IPS-NIHi7 (cell line): ENCODE measurements around the gene CELSR1.

Source experiments
- DNase-seq: peaks from one replicate; pipeline ENCODE4 v3.0.0; 2012; ENCODE audit warnings: mixed read lengths; ENCODE audit errors: extremely low spot score

Gene CELSR1

DNA sequence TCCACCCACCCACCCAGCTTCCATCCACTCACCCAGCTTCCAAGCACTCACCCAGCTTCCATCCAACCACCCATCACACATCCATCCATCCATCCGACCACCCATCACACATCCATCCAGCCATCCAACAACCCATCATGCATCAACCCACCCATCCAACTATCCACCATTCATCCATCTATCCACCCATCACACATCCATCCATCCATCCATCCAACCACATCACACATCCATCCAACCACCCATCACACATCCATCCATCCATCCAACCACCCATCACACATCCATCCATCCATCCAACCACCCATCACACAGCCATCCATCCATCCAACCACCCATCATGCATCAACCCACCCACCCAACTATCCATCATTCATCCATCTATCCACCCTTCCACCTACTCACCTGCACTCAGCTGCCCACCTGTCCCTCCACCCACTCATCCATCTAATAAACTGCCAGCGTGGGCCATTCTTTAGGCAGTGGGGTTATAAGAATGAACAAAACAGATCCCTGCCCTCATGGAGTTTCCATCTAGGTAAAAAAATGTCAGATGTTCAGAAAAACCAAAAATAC, 88.2 kb downstream of the CELSR1 start:
- no peak for DNase-seq

DNA sequence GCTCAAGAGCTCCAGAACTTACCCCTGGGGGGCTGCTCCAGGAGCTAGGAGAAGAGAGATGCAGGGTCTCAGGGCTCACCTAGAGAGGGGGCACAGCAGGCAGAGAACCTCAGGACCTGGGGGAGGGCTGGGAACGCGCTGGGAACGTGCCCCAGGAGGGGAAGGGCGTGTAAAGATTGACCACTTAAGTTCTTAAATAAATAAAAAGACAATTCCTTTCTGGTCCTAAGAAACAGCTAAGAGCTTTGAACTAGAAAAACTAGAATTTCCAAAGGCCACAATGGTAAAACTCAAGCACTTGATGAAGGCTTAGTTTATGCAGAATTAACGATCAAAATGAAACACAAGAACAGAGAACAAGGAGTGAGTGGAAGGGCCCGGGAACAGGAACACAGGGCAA, 89.1 kb downstream of the CELSR1 start:
- DNase-seq = no peak

DNA sequence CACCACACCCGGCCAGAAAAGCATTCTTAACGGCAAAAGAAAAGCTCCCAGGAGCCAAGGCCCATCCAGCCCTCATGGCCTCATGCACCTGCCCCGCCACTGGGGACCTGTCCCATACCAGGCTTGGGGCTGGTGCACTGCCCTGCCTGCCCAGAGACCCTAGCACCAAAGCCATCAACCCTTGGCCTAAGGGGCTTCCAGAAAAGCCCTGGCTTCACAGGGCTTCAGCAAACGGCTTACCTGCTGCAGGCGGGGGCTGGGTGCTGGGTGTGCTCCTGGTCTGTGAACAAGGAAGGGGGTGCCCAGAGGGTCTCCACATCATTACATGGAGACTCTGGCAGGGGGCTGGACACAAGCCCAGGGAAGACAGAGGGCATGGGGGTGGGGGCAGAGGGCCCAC, 89.5 kb downstream of the CELSR1 start:
- DNase-seq = no peak

DNA sequence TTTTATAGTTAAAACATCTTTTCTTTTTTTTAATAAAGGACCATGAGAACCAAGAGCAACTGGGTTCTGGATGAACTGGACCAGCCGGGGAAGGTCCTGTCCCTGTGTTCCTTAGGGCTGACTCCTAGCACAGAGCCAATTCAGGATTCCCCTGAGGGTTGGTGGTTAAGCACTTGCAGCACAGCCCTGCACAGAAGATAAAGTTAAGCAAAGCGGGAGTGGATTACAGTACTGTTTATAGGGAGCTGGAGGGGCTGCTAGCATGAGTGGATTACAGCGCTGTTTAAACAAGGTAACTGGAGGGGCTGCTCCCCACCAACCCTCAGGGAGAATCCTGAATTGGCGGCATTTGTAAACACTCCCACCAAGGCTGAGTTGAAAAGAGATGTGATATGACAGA, 90.6 kb downstream of the CELSR1 start:
- DNase-seq = no peak

DNA sequence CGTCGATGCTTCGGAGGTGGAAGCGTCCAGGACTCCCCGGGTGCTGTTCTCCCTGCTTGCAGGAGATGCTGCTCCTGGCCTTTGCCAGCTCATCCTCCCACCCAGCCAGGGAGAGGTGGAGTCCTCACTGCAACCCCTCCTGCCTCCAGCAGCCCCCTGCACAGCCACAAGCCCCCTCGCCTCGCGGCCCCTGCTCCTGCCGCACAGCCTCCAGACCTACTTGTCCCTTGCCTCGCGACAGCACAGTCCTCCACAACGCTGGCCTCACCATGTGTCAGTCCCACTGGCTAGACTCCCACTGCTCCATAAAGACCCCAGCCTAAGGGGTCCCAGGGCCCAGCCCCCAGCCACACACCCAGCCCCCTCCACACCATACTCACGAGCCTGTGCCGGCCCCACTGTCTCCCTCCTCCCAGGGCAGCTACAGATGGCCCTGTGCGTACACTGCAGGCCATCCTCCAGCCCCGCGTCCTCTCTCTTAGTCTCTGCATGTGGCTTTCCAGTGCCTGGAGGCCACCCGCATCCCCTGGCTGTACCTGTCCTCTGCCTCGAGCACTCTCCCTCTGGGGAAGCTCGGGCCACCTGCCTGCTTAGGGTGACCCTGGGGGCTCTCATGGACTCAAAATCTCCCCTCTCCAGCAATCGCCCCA, 91.5 kb downstream of the CELSR1 start:
- no peak for DNase-seq

DNA sequence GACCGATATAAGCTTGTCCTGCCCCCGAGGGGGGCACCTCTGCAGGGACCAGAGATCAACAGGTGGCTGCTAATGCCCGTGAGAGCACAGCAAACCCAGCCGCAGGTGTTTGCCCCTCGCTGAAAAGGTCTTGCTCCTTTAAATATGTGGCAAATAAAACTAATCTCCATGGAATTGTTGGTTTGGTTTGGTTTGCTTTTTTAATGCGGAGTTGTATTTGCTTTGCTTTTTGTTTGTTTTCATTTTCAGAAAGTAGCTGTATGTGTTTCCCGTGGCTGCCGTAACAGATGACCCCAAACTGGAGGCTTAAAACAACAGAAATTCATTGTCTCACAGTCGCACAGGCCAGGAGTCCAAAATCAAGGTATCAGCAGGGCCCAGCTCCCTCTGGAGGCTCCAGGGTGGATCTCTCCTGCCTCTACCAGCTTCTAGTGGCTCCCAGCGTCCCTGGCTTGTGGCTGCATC, 93.0 kb downstream of the CELSR1 start:
- DNase-seq = no peak

DNA sequence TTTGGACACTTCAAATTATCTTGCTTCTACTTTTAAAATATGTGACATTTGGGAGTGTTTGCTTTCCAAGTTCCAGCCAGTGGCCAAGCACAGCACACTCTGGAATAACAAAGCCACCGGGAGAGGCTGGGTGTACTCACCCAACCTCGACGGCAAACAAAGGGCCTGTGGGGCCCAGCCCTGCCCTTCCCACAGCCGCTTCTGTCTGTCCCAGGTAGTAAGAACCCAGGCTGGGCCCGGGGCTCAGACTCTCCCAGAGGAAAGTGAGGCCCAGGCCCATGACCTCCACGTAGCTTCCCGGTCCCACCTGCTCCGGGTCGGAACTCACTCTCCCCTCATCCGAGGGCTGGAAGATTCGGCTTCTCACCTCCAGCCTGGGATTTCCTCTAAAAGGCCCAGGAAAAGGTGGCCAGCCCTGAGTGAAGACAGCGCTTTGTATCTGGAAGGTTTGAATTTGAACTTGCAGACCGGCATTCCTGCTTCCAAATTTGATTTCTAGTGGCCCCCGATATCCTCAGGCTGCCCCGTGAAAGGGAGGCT, 93.5 kb downstream of the CELSR1 start:
- no peak for DNase-seq

DNA sequence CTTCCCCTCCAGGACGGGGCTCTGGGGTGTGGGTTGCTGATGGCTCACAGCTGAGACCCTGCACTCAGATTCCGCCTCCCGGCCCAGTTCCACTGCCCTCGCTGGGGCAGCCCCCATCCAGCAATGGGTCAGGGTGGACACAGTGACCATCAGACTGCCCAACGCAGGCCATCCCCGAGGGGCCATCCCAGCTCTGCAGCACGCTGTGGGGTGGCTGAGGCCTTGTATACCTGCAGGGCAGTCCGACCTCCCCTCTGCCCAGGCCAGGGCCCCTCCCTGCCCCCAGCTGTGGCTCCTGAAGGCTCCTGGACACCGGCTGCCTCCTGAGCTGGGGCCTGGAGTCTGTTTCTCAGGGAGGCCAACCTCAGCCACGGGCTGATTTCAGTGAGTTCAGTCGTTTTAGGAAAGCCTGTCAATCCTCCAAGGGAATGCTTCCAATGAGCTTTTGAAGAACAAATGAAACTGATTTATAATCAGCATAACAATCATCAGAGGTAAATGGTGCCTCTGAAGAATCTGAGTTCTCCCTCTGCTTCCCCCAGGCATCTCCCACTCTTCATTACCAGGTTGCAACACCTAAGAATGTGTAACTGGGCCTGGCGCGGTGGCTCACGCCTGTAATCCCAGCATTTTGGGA, 95.1 kb downstream of the CELSR1 start:
- DNase-seq = no peak

DNA sequence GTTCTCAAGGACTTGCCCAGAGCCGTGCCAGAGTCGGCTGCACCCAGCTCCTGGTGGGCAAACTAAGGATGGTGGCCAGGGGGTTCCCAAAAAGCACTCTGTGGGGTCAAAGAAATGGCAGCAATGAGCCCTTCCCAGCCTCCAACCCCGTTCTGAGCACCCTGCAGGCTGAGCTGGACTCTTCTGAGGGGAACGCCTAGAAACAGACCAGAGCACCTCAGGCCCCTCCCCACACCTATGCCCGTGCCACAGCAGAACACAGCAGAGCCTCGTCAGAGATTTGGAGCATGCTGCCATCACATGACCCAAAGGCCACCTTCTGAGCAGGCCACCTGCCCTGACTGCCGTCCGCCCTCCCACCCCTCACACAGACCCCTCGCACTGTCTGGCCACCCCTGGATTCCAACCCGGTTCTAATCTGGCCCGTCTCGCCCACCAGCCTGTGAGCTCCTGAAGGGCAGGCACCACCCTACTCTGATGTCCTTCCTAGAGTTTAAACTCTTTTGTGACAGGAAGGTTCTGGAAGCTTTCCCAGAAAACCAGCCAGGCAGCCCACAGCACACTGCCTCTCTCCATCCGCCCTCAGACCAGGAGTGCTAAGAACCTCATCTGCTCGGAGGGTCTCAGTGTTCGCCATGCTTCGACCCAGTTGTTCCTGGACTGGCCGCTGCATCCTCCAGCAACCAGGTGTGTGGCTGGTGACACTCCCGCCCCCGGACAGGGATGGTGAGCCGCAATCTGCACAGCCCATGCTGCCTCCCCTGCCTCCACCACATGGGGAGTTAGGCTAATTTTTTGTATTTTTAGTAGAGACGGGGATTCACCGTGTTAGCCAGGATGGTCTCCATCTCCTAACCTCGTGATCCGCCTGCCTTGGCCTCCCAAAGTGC, 97.6 kb downstream of the CELSR1 start:
- no peak for DNase-seq

DNA sequence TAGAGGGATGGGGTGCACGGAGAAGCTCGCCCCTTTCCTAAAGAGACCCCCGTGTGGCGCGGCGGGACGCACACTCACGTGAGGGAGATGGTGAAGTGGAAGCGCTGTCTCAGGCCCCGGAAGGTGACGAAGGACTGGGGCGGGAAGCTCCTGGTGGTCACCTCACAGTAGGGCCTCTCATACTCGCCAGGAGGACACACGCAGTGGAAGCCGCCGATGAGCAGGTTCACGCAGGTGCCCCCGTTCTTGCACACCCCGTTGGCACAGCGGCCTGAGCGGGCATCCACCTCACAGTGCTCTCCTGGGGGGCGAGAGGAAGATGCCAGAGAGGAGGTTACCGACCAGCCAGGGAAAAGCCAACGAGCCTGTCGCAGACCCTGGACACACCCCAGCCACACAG, 98.3 kb downstream of the CELSR1 start:
- no peak for DNase-seq

DNA sequence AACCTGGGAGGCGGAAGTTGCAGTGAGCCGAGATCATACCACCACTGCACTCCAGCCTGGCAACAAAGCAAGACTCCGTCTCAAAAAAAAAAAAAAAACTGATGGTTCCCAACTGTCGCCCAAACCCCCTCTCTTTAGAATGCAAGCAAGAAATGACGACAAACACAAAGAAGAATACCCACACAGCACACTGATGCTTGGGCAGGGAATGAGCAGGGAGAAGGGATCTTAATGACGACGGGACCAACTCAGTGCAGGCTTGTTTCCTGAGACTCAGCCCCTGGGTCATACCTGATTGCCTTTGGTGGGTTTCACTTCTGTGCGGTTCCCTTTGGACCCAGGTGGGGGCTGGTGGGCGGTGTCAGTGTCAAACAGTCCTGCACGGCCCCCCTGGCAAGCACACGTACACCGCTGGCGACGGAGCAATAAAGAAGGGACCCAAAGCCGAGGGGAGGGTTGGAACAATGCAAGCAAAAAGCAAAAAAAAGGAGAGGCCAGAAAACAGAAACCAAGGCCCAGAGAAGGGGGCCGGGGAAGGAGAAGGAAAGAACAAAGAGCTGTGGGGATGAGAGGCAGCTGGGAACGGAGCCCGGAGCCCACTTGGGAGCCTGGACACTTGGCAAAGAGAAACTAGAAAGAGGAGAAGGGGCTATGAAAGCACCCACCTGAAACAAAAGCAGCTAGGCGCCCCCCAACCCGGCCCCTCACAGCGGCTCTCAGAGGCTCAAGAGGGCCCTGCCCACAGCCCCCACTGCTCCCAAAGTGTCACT, 99.6 kb downstream of the CELSR1 start:
- DNase-seq = no peak

DNA sequence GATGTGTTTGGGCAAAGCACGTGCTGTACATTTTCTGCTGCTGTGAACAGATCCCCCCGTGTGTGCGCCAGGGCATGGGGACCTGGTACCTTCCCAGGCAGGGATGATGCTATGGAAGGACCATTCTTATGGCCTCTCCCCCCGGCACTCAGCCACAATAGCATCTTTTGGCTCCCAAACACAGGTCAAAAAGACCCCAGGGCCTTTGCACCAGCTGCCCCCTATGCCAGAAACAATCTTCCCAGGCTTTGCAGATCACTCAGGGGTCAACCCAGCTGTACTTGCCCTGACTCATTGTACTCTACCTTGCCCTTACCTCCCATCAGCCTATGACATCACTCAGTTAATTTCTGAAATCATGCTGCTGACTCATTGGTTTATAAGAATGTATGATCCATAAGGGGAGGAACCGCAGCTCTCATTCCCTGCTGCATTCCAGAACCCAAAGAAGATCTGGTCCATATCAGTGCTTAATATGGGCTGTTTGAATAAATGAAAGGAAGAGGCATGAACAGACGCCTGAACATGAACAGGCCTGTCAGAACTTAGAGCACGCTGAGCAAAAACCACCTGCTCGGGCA, 100.7 kb downstream of the CELSR1 start:
- DNase-seq = no peak

DNA sequence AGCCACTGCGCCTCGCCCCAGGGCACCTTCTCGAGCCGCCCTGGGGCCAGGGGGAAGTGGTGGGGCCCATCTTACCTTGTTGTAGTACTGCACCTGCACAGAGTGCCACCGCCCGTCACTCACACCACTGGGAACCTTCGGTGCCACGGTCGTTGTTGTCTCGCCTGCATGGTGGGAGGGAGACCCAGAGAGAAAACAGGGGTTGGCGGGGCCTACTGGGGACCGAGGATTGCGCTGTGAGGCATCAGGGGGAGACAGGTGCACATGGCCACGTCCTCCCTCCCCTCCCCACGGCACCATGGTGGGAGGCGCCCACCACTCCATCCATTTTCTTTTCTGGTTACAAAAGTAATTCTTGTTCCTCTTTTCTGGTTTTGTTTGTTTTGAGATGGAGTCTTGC, 104.1 kb downstream of the CELSR1 start:
- DNase-seq = no peak

DNA sequence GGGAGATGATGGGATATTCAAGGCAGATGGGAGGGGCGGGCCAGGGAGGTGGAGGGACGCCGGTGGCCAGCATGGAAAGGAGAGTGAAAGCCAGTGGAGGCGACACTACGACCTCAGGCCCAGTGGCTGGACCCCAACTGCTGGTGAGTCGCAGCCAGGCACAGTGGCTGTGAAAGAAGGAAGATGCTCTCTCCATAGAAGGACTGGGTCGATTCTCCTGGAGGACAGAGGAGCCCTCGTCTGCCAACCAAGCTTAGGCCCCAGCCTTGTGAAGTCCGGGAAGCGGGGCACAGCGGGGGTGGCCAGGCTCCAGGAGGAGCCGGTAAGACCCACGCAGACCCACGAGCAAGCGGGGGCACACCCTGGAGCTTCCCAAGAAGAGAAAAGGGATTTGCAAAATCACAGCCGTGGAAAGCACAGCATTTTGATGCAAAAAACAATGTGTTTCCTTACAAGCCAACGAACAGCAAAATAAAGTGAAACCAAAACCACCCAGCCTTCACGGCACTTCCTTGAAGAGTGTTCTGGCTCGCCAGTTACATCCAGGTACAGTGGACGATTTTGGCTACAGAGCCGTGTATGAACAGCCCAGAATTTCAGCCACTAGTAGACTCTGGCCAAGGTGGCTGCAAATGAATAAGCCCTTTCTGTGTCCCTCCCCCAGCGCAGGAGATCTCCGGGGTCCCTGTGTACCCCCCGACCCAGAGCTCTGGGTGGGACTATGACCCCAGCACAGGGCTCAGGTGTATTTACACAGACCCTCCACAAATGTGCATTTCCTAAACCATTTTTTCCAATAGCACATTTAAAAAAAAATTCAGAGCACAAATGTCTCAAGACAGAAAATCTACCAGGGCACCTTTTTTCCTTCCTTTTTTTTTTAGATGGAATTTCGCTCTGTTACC, 105.0 kb downstream of the CELSR1 start:
- no peak for DNase-seq

DNA sequence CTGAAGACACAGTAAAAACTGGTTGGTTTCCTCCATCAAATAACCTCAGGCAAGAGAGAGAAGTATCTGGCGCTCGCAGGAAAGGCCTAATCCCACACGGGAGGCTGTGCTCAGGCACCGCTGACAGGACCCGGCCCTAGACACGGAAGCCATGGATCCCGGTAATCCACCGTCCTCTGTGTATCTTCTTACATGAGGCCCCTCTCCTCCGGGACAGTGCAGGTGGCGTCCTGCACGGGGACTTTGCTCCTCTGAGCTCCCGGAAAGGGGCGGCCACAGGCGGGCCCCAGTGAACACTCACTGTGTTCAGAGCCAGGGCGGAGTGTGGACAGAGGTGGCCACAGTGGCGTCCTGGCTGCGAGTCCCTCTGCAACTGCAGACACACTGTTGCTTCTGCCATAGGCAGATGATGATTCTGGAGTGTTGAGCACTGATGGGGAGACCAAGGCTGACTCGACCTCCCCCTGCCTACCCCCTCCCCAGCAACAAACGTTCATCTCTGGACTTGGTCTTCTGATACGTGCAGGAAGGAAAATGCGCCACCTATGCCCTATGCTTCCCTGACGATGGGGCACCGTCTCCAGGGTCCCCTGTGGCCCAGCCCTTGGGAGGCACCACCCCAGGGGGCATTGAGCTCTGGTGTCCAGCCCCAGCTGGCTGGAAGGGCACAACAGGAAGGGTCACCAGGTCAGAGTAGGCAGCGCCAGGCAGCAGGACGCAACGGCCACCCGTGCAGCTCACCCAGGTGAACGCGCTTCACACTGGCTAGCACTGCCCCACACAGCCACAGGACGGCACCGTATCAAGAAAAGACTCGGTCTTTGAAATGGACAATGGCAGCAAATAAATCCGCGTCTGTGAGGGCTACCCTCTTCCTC, 106.2 kb downstream of the CELSR1 start:
- no peak for DNase-seq

DNA sequence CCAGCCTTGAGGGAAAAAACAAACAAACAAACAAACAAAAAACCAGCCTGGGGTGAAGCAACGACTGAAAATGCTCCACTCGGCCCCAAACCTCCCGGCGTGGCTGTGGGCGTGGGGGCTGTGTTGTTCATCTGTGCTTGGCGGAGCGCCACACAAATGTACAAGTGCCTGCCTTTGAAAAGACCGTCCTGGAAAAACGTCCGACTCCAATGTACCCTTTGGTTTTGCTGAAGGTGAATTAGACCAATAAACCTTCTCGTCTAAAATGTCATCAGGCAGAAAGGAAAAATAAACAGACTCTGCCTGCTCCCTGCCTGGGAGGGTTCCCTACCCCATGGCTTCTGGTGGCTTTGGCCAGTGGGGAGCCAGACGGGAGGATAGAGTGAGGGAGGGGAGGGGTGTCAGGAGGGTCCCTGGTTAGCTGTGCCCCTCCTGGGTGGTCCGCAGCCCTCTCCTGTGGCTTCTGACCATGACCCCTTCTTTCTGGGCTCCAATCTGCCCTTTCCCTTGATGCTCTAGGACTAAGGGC, 108.0 kb downstream of the CELSR1 start:
- DNase-seq = no peak

DNA sequence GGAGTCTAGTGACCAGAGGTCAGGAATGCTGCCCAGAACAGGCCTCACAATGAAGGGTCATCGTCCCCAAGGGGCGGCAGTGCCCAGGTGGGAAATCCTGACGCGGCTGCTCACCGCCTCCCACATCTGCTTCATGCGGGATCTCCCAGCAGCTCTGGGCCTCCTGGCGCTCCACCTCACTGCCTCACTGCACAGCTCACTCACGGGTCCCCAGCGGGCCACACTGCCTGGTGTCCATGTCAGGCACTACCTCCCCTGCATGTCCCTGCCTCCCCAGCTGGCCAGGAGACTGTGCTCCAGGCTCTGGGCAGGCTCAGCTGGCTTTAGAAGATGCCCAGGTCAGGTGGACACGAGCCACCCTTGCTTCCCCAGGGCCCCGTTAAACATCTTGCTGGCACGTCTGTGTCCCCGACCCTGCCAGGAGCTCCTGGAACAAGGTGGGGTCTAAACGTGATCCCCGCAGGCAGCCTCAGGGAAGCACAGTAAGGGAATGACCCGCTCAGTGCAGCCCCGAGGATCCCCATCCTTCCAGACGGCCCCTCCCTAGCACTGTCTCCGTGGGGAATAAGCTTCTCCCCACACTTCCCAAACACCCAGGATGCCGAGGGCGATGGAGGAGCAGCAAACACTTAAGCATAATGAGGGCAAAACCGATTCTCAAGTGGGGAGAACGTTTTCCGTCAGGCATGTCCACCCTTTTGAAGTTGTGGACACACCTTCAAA, 108.7 kb downstream of the CELSR1 start:
- no peak for DNase-seq

DNA sequence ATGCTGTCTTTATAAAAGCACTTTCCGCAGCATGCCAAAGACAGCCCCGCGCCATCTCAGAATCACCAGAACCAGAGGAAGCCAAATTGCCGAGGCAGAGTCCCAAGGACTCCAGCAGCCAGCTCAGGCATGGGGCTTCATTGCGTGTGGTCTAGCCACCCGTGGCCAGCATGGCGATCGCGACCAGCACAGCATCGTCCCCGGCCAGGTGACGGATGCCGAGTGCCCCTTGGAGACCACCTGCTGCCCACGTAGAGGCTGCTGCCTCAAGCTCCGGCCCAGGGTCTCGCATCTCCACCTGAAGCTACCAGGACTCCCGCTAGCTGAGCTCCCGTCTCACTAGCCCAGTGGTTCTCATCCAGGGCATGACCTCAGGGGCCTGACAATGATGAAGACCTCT, 109.2 kb downstream of the CELSR1 start:
- no peak for DNase-seq
